Spleen (tissue), 11 donors: Measurements from ENCODE around the gene EYS. TPM values are rescaled to one million over a fixed set of nuclear protein-coding genes. Genes with fewer than 3 reads are reported as not detected.

Experiments used
- DNase-seq: peaks from one replicate; pipeline ENCODE4 v3.0.0-alpha.2; 2020
- H3K27ac ChIP-seq, 8 donors: fragments of 200-600 bp; sonication (generic) in 7 of 8; 1 replicate in 4 of 8; 2 replicates in 4 of 8; pipeline versions ENCODE4 v1.5.0 to v1.8.0; 2016 to 2021; ENCODE audit warnings: inconsistent platforms in 4 of 8, mild to moderate bottlenecking in 4 of 8, moderate library complexity in 1 of 8
- H3K27me3 ChIP-seq, 7 donors: fragments of 200-600 bp; sonication (generic) in 6 of 7; replicated peaks in 1 of 7; 1 replicate in 4 of 7; 2 replicates in 3 of 7; pipeline versions ENCODE4 v1.5.0 to v1.8.0; 2016 to 2021; ENCODE audit warnings: inconsistent platforms in 3 of 7, mild to moderate bottlenecking in 1 of 7
- H3K36me3 ChIP-seq, 6 donors: fragments of 200-600 bp; sonication (generic) in 5 of 6; 1 replicate in 4 of 6; 2 replicates in 2 of 6; pipeline versions ENCODE4 v1.5.0 to v1.8.0; 2016 to 2021; ENCODE audit warnings: inconsistent platforms in 2 of 6
- H3K4me1 ChIP-seq, 6 donors: fragments of 200-600 bp; sonication (generic) in 5 of 6; 1 replicate in 3 of 6; 2 replicates in 3 of 6; pipeline versions ENCODE4 v1.5.0 to v1.8.0; 2016 to 2021; ENCODE audit warnings: inconsistent platforms in 3 of 6
- H3K4me3 ChIP-seq, 8 donors: fragments of 200-600 bp; sonication (generic) in 7 of 8; 1 replicate in 4 of 8; 2 replicates in 4 of 8; pipeline versions ENCODE4 v1.5.0 to v1.8.0; 2016 to 2021; ENCODE audit warnings: inconsistent platforms in 4 of 8, mild to moderate bottlenecking in 4 of 8, moderate library complexity in 2 of 8
- H3K9me3 ChIP-seq, 8 donors: fragments of 200-600 bp; sonication (generic) in 7 of 8; 1 replicate in 4 of 8; 2 replicates in 4 of 8; pipeline versions ENCODE4 v1.5.0 to v1.8.0; 2016 to 2021; ENCODE audit warnings: inconsistent platforms in 4 of 8
- CTCF ChIP-seq, 11 experiments: fragments of 200-600 bp in 7 of 11; fragments of 450-650 bp in 4 of 11; sonication (generic) in 4 of 11; IDR thresholded peaks in 8 of 11; conservative IDR thresholded peaks in 3 of 11; 1 replicate in 7 of 11; 2 replicates in 4 of 11; pipeline versions ENCODE4 v1.4.0 to v1.8.0; 2016 to 2021; ENCODE audit warnings: antibody characterized with exemption in 11 of 11, inconsistent platforms in 4 of 11, mild to moderate bottlenecking in 1 of 11
- POLR2A ChIP-seq, 3 donors: fragments of 450-650 bp; IDR thresholded peaks; one replicate each; pipeline ENCODE4 v1.5.1; 2017; ENCODE audit warnings: antibody characterized with exemption in 3 of 3, mild to moderate bottlenecking in 1 of 3
- POLR2AphosphoS5 ChIP-seq, 3 donors: sonication (generic); formaldehyde crosslinking; IDR thresholded peaks; one replicate each; pipeline ENCODE4 v1.5.1; 2017; ENCODE audit warnings: antibody characterized with exemption in 3 of 3
- WGBS, 5 donors: extraction: QIAGEN DNeasy Blood & Tissue Kit in 3 of 5; methylation state at CpG; one replicate each; pipeline versions ENCODE4 v1.1.5 to v1.1.7; 2013 to 2018; 5-methylcytosine and 5-hydroxymethylcytosine counted together
- intact Hi-C: fragments of 100-400 bp; cut with DNase I; formaldehyde crosslinking; loops from one replicate; pipeline ENCODE4 v1.15.0; 2023; ENCODE audit warnings: low total_unique reads
- polyA plus RNA-seq, 3 donors: library from polyadenylated mRNA; stranded (reverse); fragments of 200-250 nt; gene quantifications; one replicate each; pipeline ENCODE4 v1.2.1, GENCODE V29; 2013
- total RNA-seq, 7 donors: library from RNA; depleted of rRNA in 3 of 7; stranded (reverse); fragments of >200 nt in 3 of 7; fragmentation: NEBNext Ultra II Directional in 4 of 7; extraction: Animal tissue kit (Norgen Biotek cat#: 25700) in 4 of 7; gene quantifications; one replicate each; pipeline versions ENCODE4 v1.1.0 to v1.2.1, GENCODE V29; 2016 to 2021
- donor health status: healthy with polysubstance abuse.
- donor health status: DM: no; HTN: no; CAD: no; lungs with moderate emphysema.
- donor health status: DM: no; HTN: no; CAD: no.
- donor health status: Bipolar disorder and iron deficiency.
- donor health status: healthy.
- donor health status: DM: no; HTN: no; CAD: no.
- donor health status: DM: yes; HTN: yes; CAD: no.

EYS gene
- total and polyA plus RNA-seq, 10 donors = under 0.01 to 0.72 (median 0.28) TPM; not detected in 5

GRCh38 chr6:64691064-64691463 lies 1016.0 kb downstream of the EYS start:
- Histone ChIP-seq H3K9me3 (peaks cover 2 to 52% (median 37%) of the 10 kb centered on the region in 8 donors), H3K27me3 (no peaks in the 10 kb centered on the region), H3K27ac (no peak overlapping the region), H3K36me3 (no peaks in the 10 kb centered on the region), H3K4me3 (no peak overlapping the region), H3K4me1 (no peaks in the 10 kb centered on the region)
- WGBS, 5 donors = 79 to 89% (median 85%) methylated on average over 3 of the region's 3 CpGs
- no peak for TF ChIP-seq CTCF (IDR thresholded peaks at IDR 0.05 in 8 of 11, conservative IDR thresholded peaks at IDR 0.05 in 3 of 11)
- TF ChIP-seq POLR2A (IDR thresholded peaks at IDR 0.05) = no peak
- no peak for DNase-seq
- intact Hi-C loops = no loop called here

GRCh38 chr6:64685401-64685800 lies 1021.6 kb downstream of the EYS start:
- no peak overlapping the region for H3K27ac ChIP-seq
- H3K9me3 ChIP-seq = peaks cover 0 to 18% (median 3%) of the 10 kb centered on the region in 8 donors
- TF ChIP-seq CTCF (IDR thresholded peaks at IDR 0.05 in 8 of 11, conservative IDR thresholded peaks at IDR 0.05 in 3 of 11) (no peak), POLR2AphosphoS5 (IDR thresholded peaks at IDR 0.05) (no peak), POLR2A (IDR thresholded peaks at IDR 0.05) (no peak)
- no peaks in the 10 kb centered on the region for H3K4me1 ChIP-seq
- H3K4me3 ChIP-seq = no peak overlapping the region
- DNase-seq = no peak
- 54 to 58% (median 56%) methylated on average over 2 of the region's 2 CpGs for whole genome bisulfite sequencing, 5 donors
- no peaks in the 10 kb centered on the region for H3K27me3 ChIP-seq
- no peaks in the 10 kb centered on the region for H3K36me3 ChIP-seq
- intact Hi-C loops = no loop called here

GRCh38 chr6:64683682-64684081 lies 1023.3 kb downstream of the EYS start:
- no peaks in the 10 kb centered on the region for H3K4me1 ChIP-seq
- H3K27me3 ChIP-seq = no peaks in the 10 kb centered on the region
- intact Hi-C loops = no loop called here
- H3K27ac ChIP-seq = no peak overlapping the region
- TF ChIP-seq POLR2AphosphoS5 (IDR thresholded peaks at IDR 0.05) (no peak), CTCF (IDR thresholded peaks at IDR 0.05 in 8 of 11, conservative IDR thresholded peaks at IDR 0.05 in 3 of 11) (no peak), POLR2A (IDR thresholded peaks at IDR 0.05) (no peak)
- WGBS, 5 donors = 56 to 73% (median 61%) methylated on average over 8 of the region's 8 CpGs
- H3K4me3 ChIP-seq = no peak overlapping the region
- no peaks in the 10 kb centered on the region for H3K36me3 ChIP-seq
- H3K9me3 ChIP-seq = peaks cover 0 to 14% (median 0%) of the 10 kb centered on the region in 8 donors
- DNase-seq = no peak

GRCh38 chr6:64681416-64682160 lies 1025.4 kb downstream of the EYS start:
- intact Hi-C loops = no loop called here
- no peaks in the 10 kb centered on the region for H3K27me3 ChIP-seq
- DNase-seq = no peak
- H3K27ac ChIP-seq = no peak overlapping the region
- peaks cover 0 to 19% (median 0%) of the 10 kb centered on the region in 8 donors for H3K9me3 ChIP-seq
- no peak overlapping the region for H3K4me3 ChIP-seq
- H3K4me1 ChIP-seq = no peaks in the 10 kb centered on the region
- 91 to 96% (median 93%) methylated on average over 23 of the region's 23 CpGs for WGBS, 5 donors
- no peaks in the 10 kb centered on the region for H3K36me3 ChIP-seq
- TF ChIP-seq POLR2AphosphoS5 (IDR thresholded peaks at IDR 0.05) (no peak), CTCF (IDR thresholded peaks at IDR 0.05 in 8 of 11, conservative IDR thresholded peaks at IDR 0.05 in 3 of 11) (no peak), POLR2A (IDR thresholded peaks at IDR 0.05) (no peak)
